Measurements from ENCODE around the gene KRTAP5-3.

DNA sequence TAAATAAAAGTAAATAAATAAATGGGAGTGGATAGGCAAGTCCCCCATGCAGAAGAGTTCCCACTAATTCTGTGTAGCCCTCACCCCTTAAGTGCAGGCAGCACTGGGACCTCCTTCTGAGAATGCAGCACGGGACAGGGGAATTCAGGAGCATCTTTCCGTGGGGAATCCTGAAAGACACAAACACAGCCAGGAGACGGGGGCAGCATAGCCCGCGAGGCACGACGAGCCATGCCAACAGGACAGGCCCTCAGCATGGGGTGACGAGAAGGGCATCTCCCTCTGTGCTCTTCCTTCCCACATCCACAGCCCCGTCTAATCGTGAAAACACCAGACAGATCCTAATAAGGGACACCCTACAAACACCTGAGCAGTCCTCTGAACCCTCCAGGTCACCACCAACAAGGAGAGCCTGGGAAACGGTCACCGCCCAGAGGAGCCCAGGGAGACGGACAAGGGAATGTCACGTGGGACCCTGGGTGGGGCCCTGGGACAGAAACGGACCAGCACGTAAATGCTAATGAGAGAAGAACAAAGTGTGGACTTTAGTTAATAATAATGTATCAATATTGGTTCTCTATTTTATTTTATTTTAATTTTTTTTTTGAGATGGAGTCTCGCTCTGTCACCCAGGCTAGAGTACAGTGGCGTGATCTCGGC lies 28.2 kb upstream of the KRTAP5-3 start:
- TF ChIP-seq CTCF (IDR thresholded peaks at IDR 0.05) (no peak), ZFX (IDR thresholded peaks at IDR 0.05; ENCODE audit: borderline replicate concordance) (no peak)
